H1 (cell line): ENCODE data around the gene MGRN1. TPM values are rescaled to one million over a fixed set of nuclear protein-coding genes. Genes with fewer than 3 reads are reported as not detected.

Source experiments
- polyA plus RNA-seq, 7 experiments: library from polyadenylated mRNA; depleted of rRNA in 3 of 7; stranded (reverse) in 5 of 7; unstranded in 2 of 7; fragments of >200 nt in 5 of 7; fragments of 200-250 nt in 2 of 7; gene quantifications; 1 replicate in 5 of 7; 2 replicates in 1 of 7; 4 replicates in 1 of 7; pipeline versions ENCODE4 v1.2.1 to v1.2.3, GENCODE V29; 2011 to 2013; ENCODE audit warnings: missing spikeins in 2 of 7, mixed read lengths in 2 of 7
- total RNA-seq: library from RNA; stranded (reverse); fragmentation: NEBNext Ultra II Directional; extraction: Animal tissue kit (Norgen Biotek cat#: 25700); gene quantifications from 2 replicates; pipeline ENCODE4 v1.2.1, GENCODE V29; 2021
- TF ChIP-seq, protein P1 (sequence below): IDR thresholded peaks from 2 replicates; pipeline ENCODE4 v1.6.1; 2012; ENCODE audit warnings: low read length, inconsistent platforms

The MGRN1 gene
- total and polyA plus RNA-seq, 2 of the 8 experiments (the other 6 are each of a cell fraction or from before 2014, with no cell fraction given) = 15.0 to 82.3 TPM

DNA sequence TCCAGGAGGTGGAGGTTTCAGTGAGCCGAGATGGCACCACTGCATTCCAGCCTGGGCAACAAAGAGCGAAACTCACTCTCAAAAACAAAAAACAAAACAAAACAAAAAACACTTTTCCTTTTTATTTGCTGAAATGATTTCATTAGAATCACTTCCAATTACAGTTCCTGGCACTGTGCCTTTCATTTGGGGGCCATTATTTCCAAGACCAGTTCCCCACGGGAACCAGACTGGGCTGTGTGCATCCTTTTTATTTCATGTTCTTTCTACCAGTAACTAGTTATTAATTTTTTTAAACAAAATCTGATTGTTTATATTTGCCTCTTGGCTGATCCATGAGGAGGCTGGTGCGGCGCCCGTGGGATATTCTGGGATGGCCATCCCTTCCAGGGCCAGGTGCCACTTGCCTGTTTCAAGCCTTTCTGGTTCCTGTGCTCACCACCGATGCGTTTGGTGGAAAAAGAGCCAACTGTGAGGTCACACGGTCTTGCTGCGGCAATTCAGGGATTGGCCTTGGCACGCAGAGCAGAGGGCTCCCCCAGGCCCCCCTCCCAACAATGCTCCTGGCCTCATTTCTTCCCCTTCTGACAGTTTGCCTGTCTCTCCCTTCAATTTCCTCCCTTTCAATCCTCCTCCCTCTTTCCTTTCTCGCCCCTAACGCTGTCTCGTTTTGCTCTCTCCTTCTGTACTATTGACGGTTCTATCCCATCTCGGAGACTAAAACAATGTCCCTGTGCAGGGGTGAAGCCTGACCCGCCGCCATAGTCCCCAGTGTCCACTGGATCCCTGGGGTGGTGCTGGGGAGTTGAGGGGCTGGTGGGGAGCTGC, 23.4 kb upstream of the MGRN1 start (continued):
- TF ChIP-seq, protein P1, sequence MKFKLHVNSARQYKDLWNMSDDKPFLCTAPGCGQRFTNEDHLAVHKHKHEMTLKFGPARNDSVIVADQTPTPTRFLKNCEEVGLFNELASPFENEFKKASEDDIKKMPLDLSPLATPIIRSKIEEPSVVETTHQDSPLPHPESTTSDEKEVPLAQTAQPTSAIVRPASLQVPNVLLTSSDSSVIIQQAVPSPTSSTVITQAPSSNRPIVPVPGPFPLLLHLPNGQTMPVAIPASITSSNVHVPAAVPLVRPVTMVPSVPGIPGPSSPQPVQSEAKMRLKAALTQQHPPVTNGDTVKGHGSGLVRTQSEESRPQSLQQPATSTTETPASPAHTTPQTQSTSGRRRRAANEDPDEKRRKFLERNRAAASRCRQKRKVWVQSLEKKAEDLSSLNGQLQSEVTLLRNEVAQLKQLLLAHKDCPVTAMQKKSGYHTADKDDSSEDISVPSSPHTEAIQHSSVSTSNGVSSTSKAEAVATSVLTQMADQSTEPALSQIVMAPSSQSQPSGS = no peak
